HEK293 (cell line): ENCODE results near the gene MSI2.

Source experiments
- CTCF ChIA-PET: fragments of 350-600 bp; formaldehyde crosslinking; extraction: SDS; loops from one replicate; lab custom pipeline; 2021; ENCODE audit warnings: antibody characterized with exemption; lab: Yijun Ruan, JAX
- POLR2A ChIA-PET: fragments of 300-600 bp; formaldehyde crosslinking; extraction: SDS; loops from one replicate; lab custom pipeline; 2020; ENCODE audit warnings: antibody characterized with exemption, inconsistent platforms; lab: Yijun Ruan, JAX
- H3K27ac ChIP-seq: fragments of 200-500 bp; sonication (Bioruptor generic); 2 replicates; pipeline ENCODE4 v1.5.1; 2014; ENCODE audit warnings: low read depth, low read length, control low read depth, inconsistent platforms; ENCODE audit errors: extremely low read depth
- H3K36me3 ChIP-seq, 2 experiments: fragments of 200-500 bp in 1 of 2; sonication (Bioruptor generic) in 1 of 2; 1 replicate in 1 of 2; 2 replicates in 1 of 2; pipeline ENCODE4 v1.5.1; 2014 to 2017; ENCODE audit warnings: inconsistent platforms in 2 of 2, low read length in 2 of 2; ENCODE audit not compliant: control insufficient read depth in 2 of 2, insufficient read depth in 1 of 2
- H3K4me1 ChIP-seq: fragments of 200-500 bp; sonication (Bioruptor generic); 2 replicates; pipeline ENCODE4 v1.5.1; 2014; ENCODE audit warnings: mild to moderate bottlenecking, low read length, inconsistent platforms; ENCODE audit not compliant: control insufficient read depth, insufficient read depth
- H3K4me3 ChIP-seq: 2 replicates; pipeline ENCODE4 v1.5.1; 2011; ENCODE audit warnings: low read depth, mild to moderate bottlenecking, control low read depth, low read length, moderate library complexity
- H3K9me3 ChIP-seq: fragments of 200-500 bp; sonication (Bioruptor generic); 2 replicates; pipeline ENCODE4 v1.5.1; 2014; ENCODE audit warnings: low read depth, low read length, inconsistent platforms; ENCODE audit not compliant: control insufficient read depth, insufficient read depth
- GFI1B ChIP-seq: fragments of 450-650 bp; formaldehyde crosslinking; IDR thresholded peaks from 2 replicates; pipeline ENCODE4 v1.5.1; 2016; ENCODE audit warnings: missing biosample characterization, missing genetic modification characterization
- GLI2 ChIP-seq: fragments of 450-650 bp; formaldehyde crosslinking; IDR thresholded peaks from 2 replicates; pipeline ENCODE4; 2017; ENCODE audit warnings: missing biosample characterization, missing genetic modification characterization, low read depth, borderline replicate concordance
- IKZF3 ChIP-seq: fragments of 450-650 bp; IDR thresholded peaks from 2 replicates; pipeline ENCODE4 v1.5.0; 2018; ENCODE audit warnings: missing biosample characterization, mild to moderate bottlenecking, missing genetic modification characterization, moderate library complexity
- KLF16 ChIP-seq: fragments of 450-650 bp; formaldehyde crosslinking; IDR thresholded peaks from 2 replicates; pipeline ENCODE4 v1.5.1; 2017; ENCODE audit warnings: missing biosample characterization, missing genetic modification characterization
- SP3 ChIP-seq: fragments of 450-650 bp; formaldehyde crosslinking; IDR thresholded peaks from 2 replicates; pipeline ENCODE4 v1.5.1; 2016; ENCODE audit warnings: missing biosample characterization, missing genetic modification characterization
- ZBTB17 ChIP-seq: fragments of 450-650 bp; formaldehyde crosslinking; IDR thresholded peaks from 2 replicates; pipeline ENCODE4 v1.5.1; 2016; ENCODE audit warnings: missing biosample characterization, missing genetic modification characterization
- ZFHX2 ChIP-seq: fragments of 450-650 bp; formaldehyde crosslinking; conservative IDR thresholded peaks from 2 replicates; pipeline ENCODE4 v1.5.1; 2016; ENCODE audit warnings: missing biosample characterization, missing genetic modification characterization
- ZNF121 ChIP-seq: fragments of 450-650 bp; formaldehyde crosslinking; IDR thresholded peaks from 2 replicates; pipeline ENCODE4 v1.5.1; 2016; ENCODE audit warnings: missing biosample characterization, missing genetic modification characterization
- ZNF155 ChIP-seq: fragments of 450-650 bp; formaldehyde crosslinking; IDR thresholded peaks from 2 replicates; pipeline ENCODE4 v1.5.1; 2016; ENCODE audit warnings: missing biosample characterization, missing genetic modification characterization
- ZNF211 ChIP-seq: fragments of 450-650 bp; formaldehyde crosslinking; IDR thresholded peaks from 2 replicates; pipeline ENCODE4 v1.5.1; 2016; ENCODE audit warnings: low read depth, missing biosample characterization, missing genetic modification characterization
- ZNF23 ChIP-seq: fragments of 450-650 bp; formaldehyde crosslinking; IDR thresholded peaks from 2 replicates; pipeline ENCODE4 v1.5.1; 2016; ENCODE audit warnings: missing biosample characterization, missing genetic modification characterization, borderline replicate concordance
- ZNF335 ChIP-seq: fragments of 450-650 bp; formaldehyde crosslinking; conservative IDR thresholded peaks from 2 replicates; pipeline ENCODE4 v1.5.1; 2016; ENCODE audit warnings: missing biosample characterization, missing genetic modification characterization
- ZNF549 ChIP-seq: fragments of 450-650 bp; IDR thresholded peaks from 2 replicates; pipeline ENCODE4 v1.5.1; 2018; ENCODE audit warnings: missing biosample characterization, missing genetic modification characterization, mild to moderate bottlenecking, inconsistent platforms, moderate library complexity
- ZNF555 ChIP-seq: fragments of 450-650 bp; formaldehyde crosslinking; conservative IDR thresholded peaks from 2 replicates; pipeline ENCODE4 v1.5.1; 2017; ENCODE audit warnings: missing biosample characterization, mild to moderate bottlenecking, missing genetic modification characterization, inconsistent platforms
- ZNF623 ChIP-seq: fragments of 450-650 bp; formaldehyde crosslinking; IDR thresholded peaks from 2 replicates; pipeline ENCODE4 v1.5.1; 2016; ENCODE audit warnings: missing biosample characterization, missing genetic modification characterization
- ZNF624 ChIP-seq: fragments of 450-650 bp; formaldehyde crosslinking; IDR thresholded peaks from 2 replicates; pipeline ENCODE4 v1.5.1; 2017; ENCODE audit warnings: missing biosample characterization, missing genetic modification characterization
- ZNF768 ChIP-seq: fragments of 450-650 bp; formaldehyde crosslinking; IDR thresholded peaks from 2 replicates; pipeline ENCODE4 v1.5.1; 2018; ENCODE audit warnings: missing biosample characterization, mild to moderate bottlenecking, missing genetic modification characterization
- ZNF837 ChIP-seq: fragments of 450-650 bp; formaldehyde crosslinking; IDR thresholded peaks from 2 replicates; pipeline ENCODE4 v1.5.1; 2016; ENCODE audit warnings: missing biosample characterization, missing genetic modification characterization
- ZNF843 ChIP-seq: fragments of 450-650 bp; formaldehyde crosslinking; IDR thresholded peaks from 2 replicates; pipeline ENCODE4 v1.5.1; 2016; ENCODE audit warnings: missing biosample characterization, missing genetic modification characterization
- TF ChIP-seq, protein P1 (sequence below): fragments of 450-650 bp; formaldehyde crosslinking; IDR thresholded peaks from 2 replicates; pipeline ENCODE4 v1.5.1; 2016; ENCODE audit warnings: missing biosample characterization, missing genetic modification characterization
- TF ChIP-seq, protein P2 (sequence below): sonication (generic); formaldehyde crosslinking; IDR thresholded peaks from 2 replicates; pipeline ENCODE4 v1.8.1; 2022; ENCODE audit warnings: mild to moderate bottlenecking, moderate library complexity, missing genetic modification reagents

MSI2 gene

DNA sequence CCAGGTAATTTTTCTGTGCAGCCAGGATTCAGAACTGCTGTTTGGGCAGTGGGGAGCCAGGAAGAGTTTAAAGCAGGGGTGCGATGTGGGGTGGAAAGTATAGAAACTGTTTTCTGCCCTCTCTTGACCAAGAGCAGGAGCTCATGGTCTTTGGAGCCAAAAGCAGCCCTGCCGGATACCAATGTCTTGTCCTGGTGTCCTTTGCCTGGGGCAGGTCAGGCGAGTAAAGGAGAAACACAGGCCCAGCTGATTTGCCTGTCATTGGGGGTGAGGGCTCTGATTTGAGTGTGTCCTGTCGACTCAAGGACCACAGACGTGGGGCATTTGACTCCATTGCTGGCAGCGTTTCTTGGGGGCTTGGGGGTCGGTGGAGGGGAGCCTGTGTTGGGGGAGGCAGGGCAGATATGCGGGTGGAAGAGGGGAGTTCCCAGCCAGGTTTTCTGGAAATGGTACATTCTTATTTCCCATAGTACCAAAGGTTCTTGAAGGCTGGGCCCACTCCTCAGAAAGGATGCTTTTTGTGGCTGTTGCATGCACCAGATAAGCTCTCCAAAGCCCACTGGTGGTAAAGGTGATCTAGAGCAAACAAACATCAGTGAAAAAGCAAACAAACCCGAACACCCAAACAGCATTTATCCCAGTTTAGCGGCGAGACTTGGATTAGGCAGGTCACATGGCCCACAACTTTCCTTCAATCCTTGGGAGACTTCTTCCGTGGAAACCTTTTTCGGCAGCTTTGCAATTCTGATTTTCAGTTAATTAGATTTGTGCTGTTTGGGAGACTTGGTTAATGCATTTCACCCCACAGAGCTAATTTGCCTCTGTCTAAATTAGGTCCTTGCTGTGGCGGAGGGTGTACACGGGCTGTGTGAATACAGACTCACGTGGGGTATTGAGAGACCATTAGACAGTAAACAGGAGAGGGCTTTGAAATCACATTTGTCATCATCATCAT lies 59.0 kb downstream of the MSI2 start:
- Histone ChIP-seq H3K36me3 (peaks cover 4 to 5% of the 10 kb centered on the region in 2 experiments; a peak in 2 of 3 replicates), H3K4me3 (no peak overlapping the region), H3K9me3 (no peaks in the 10 kb centered on the region), H3K27ac (no peak overlapping the region), H3K4me1 (peaks cover 3% of the 10 kb centered on the region; the same call in 1 of the 2 replicates)
- TF ChIP-seq ZNF549 (tag by site-specific recombination) = no peak
- no peak for TF ChIP-seq ZNF843 (tag by site-specific recombination)
- TF ChIP-seq ZNF211 = no peak
- TF ChIP-seq SP3 (tag by site-specific recombination) = no peak
- TF ChIP-seq, protein P1, sequence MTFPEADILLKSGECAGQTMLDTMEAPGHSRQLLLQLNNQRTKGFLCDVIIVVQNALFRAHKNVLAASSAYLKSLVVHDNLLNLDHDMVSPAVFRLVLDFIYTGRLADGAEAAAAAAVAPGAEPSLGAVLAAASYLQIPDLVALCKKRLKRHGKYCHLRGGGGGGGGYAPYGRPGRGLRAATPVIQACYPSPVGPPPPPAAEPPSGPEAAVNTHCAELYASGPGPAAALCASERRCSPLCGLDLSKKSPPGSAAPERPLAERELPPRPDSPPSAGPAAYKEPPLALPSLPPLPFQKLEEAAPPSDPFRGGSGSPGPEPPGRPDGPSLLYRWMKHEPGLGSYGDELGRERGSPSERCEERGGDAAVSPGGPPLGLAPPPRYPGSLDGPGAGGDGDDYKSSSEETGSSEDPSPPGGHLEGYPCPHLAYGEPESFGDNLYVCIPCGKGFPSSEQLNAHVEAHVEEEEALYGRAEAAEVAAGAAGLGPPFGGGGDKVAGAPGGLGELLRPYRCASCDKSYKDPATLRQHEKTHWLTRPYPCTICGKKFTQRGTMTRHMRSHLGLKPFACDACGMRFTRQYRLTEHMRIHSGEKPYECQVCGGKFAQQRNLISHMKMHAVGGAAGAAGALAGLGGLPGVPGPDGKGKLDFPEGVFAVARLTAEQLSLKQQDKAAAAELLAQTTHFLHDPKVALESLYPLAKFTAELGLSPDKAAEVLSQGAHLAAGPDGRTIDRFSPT (tag by site-specific recombination) = no peak
- TF ChIP-seq IKZF3 = no peak
- TF ChIP-seq GFI1B = no peak
- no peak for TF ChIP-seq ZNF155
- TF ChIP-seq GLI2 (tag by site-specific recombination) = no peak
- TF ChIP-seq ZNF555 (tag by site-specific recombination) = no peak
- TF ChIP-seq KLF16 (tag by site-specific recombination) = no peak
- ChIA-PET CTCF (no interaction called here), POLR2A (interaction anchor here (0.7 kb wide), 2 partner anchors 317 to 410 kb away, joined by 4 to 6 read pairs; no protein-coding TSS in a partner anchor)

DNA sequence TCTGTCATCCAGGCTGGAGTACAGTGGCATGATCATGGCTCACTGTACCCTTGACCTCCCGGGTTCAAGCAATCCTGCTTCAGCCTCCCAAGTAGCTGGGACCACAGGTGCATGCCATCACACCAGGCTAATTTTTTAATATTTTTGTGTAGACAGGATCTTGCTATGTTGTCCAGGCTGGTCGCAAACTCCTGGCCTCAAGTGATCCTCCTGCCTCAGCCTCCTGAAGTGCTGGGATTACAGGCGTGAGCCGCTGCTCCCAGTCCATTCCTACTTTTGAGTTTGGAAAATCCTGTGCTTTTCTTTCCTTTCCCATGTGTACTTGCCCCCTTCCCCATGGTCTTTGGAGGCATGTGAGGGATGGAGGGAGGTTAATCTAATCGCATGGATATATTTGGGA lies 60.0 kb downstream of the MSI2 start:
- Histone ChIP-seq H3K36me3 (peaks cover 3 to 4% of the 10 kb centered on the region in 2 experiments; a peak in 2 of 3 replicates), H3K27ac (no peak overlapping the region), H3K4me1 (peaks cover 3% of the 10 kb centered on the region; the same call in 1 of the 2 replicates), H3K9me3 (no peaks in the 10 kb centered on the region), H3K4me3 (no peak overlapping the region)
- POLR2A ChIA-PET = no interaction called here
- CTCF ChIA-PET = no interaction called here
- peak; percentile 70; the same call in 1 of the 2 replicates for TF ChIP-seq ZNF121
- TF ChIP-seq ZNF624 (tag by site-specific recombination) = no peak
- no peak for TF ChIP-seq ZNF768 (tag by site-specific recombination)

DNA sequence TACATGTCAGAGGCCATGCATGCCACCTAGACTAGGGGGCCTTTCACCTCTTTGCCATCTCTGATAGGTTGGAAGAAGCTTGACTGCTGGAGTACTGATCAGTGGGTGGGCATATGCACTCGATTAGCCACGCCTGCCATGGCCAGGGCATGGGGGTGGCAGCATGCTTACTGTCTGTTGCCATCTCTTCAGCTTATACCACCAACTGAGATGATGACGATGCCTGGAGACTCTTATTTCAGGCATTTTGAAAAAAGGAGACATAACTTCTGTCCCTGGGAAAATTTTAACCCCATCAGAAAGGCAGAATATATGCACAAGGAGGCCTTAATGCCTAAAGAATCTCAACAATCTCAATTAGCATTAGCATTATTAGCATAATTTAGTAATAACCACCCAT lies 60.8 kb downstream of the MSI2 start:
- H3K27ac ChIP-seq = no peak overlapping the region
- TF ChIP-seq ZBTB17 (tag by site-specific recombination) (peak; percentile 49; the same call in 1 of the 2 replicates), ZNF623 (tag by site-specific recombination) (no peak), ZNF23 (tag by site-specific recombination) (peak; percentile 82; the same call in 1 of the 2 replicates), ZNF837 (tag by site-specific recombination) (no peak), ZNF335 (tag by site-specific recombination) (no peak), SP3 (tag by site-specific recombination) (no peak), ZFHX2 (0 out of 2 replicates have a peak, but pooled peaks have one; percentile 9)
- TF ChIP-seq, protein P2, sequence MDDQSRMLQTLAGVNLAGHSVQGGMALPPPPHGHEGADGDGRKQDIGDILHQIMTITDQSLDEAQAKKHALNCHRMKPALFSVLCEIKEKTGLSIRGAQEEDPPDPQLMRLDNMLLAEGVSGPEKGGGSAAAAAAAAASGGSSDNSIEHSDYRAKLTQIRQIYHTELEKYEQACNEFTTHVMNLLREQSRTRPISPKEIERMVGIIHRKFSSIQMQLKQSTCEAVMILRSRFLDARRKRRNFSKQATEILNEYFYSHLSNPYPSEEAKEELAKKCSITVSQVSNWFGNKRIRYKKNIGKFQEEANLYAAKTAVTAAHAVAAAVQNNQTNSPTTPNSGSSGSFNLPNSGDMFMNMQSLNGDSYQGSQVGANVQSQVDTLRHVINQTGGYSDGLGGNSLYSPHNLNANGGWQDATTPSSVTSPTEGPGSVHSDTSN = no peak
- TF ChIP-seq, all 188 proteins: peak for 3
- H3K9me3 ChIP-seq = no peaks in the 10 kb centered on the region
- peaks cover 3 to 4% of the 10 kb centered on the region in 2 experiments; a peak in 2 of 3 replicates for H3K36me3 ChIP-seq
- ChIA-PET CTCF (interaction anchor here (0.8 kb wide), 1 partner anchor 497 kb away, joined by 6 read pairs; no protein-coding TSS in a partner anchor), POLR2A (no interaction called here)
- no peaks in the 10 kb centered on the region for H3K4me1 ChIP-seq
- no peak overlapping the region for H3K4me3 ChIP-seq
